GM12875 (cell line): ENCODE measurements around the gene DOHH.

Experiments
- H3K4me3 ChIP-seq: one replicate; pipeline ENCODE4 v1.5.1; 2011; ENCODE audit warnings: low read depth, low read length, control low read depth
- CTCF ChIP-seq: IDR thresholded peaks from 2 replicates; pipeline ENCODE4 v1.5.1; 2011; ENCODE audit warnings: low read depth, mild to moderate bottlenecking, control low read depth, inconsistent platforms, low read length, moderate library complexity, borderline replicate concordance; ENCODE audit not compliant: insufficient read depth

DOHH gene

GRCh38 chr19:3492919-3493318 is 7.6 kb downstream of the DOHH start:
- TF ChIP-seq CTCF: no peak

GRCh38 chr19:3492131-3492839 is 8.2 kb downstream of the DOHH start:
- no peak for TF ChIP-seq CTCF
- no peak overlapping the region for H3K4me3 ChIP-seq

More at GRCh38 chr19:3492919-3493318, 7.6 kb downstream of the DOHH start:
- no peak overlapping the region for H3K4me3 ChIP-seq

GRCh38 chr19:3491396-3492119 is 8.9 kb downstream of the DOHH start:
- no peak for TF ChIP-seq CTCF
- no peak overlapping the region for H3K4me3 ChIP-seq

GRCh38 chr19:3483226-3483628 is 17.2 kb downstream of the DOHH start, which contains the start of gene SMIM44:
Gene SMIM44, minus strand, starts transcription at chr19:3483441. Its CDS starts 38 bp downstream, at chr19:3483403.
- H3K4me3 ChIP-seq: no peak within 1 kb of the TSS
- no peak for TF ChIP-seq CTCF

- H3K4me3 ChIP-seq: no peak overlapping the region
- no peak for TF ChIP-seq CTCF
Observed at GRCh38 chr19:3482507-3483225, 17.8 kb downstream of the DOHH start.

GRCh38 chr19:3481241-3482090 is 19.0 kb downstream of the DOHH start:
- TF ChIP-seq CTCF: no peak
- H3K4me3 ChIP-seq: no peak overlapping the region
